Measurements from ENCODE around the gene FAM217B. TPM values are rescaled to one million over a fixed set of nuclear protein-coding genes. Genes with fewer than 3 reads are reported as not detected.

FAM217B gene, protein sequence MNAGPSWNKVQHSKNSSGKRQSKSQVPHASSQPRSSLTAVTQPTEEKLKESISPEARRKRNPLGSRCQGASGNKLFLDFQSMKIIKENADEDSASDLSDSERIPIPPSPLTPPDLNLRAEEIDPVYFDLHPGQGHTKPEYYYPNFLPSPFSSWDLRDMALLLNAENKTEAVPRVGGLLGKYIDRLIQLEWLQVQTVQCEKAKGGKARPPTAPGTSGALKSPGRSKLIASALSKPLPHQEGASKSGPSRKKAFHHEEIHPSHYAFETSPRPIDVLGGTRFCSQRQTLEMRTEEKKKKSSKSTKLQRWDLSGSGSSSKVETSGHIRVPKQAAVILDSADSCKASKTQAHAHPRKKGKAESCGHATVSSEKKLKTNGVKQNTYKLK
- total RNA-seq: 2.8 and 3.5 TPM in 2 replicates
- 6.3 and 8.1 TPM in 2 replicates for polyA plus RNA-seq
- polyA plus RNA-seq (2012): 4.1 and 4.3 TPM in 2 replicates
- 1.3 and 1.6 TPM in 2 replicates for polyA minus RNA-seq (ENCODE audit: low replicate concordance)

DNA sequence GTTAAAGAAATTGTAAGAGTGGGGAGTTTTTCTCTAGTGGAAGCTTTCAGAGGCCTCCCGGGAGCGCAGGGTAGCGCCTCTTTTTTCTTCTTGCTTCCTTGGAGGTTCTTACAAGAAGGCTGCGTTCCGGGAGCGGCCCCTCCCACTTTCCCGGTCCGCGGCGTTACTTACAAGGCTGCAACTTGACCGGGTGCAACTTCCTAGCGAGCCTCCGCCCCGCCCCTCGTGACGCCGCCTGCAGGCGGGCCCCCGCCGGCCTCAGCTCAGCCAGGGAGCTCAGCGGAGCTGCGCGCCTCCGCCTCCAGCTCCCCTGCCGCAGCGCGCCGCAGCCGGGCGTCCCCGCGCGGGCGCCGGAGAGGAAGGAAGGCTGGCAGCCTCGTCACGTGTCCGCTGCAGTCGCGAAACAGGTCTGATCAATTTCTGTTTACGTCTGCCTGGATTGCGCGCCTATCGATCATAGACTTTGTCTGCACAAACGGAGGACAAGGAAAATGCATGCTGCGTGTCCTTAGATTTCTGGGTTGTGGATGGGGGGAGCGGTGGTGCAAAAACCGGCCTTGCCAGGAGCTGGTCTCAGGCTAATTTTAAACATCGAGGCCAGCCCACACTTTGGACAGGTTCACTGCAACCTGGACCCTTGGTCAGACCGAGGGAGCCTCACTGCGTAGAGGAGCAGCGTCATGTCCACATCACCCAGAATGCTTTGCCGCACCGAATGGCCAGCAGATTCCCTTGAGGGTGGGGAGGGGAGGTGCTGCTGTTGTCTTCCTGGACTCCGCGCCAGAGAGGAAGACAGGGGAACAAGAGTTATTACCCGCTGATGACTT lies at the start of gene FAM217B, which contains the start of gene PPP1R3D:
Gene FAM217B (plus strand): TSS at position 261 of the 827 bp plus-strand sequence. CDS start 3,555 bp downstream, outside the sequence.
Gene PPP1R3D (minus strand): TSS at position 177 of the 827 bp plus-strand sequence. CDS start 374 bp downstream, outside the sequence.
- Histone ChIP-seq H3K36me3 (ENCODE audit: control insufficient read depth, insufficient read depth, low read length) (peaks cover 2% of the 10 kb centered on the region), H3K9me3 (ENCODE audit: control insufficient read depth, insufficient read depth, low read depth, low read length) (no peaks in the 10 kb centered on the region), H3K79me2 (ENCODE audit: control insufficient read depth, insufficient read depth, low read length) (peaks cover 5% of the 10 kb centered on the region), H3K27ac (ENCODE audit: insufficient read depth, low read length) (peak within 1 kb of the TSS; percentile 92), H3K27me3 (ENCODE audit: control insufficient read depth, insufficient read depth, low read length) (no peaks in the 10 kb centered on the region), H3K4me2 (ENCODE audit: extremely low read depth, insufficient read depth, low read length) (peak within 1 kb of the TSS; percentile 95), H3K4me1 (ENCODE audit: control insufficient read depth, extremely low read depth, insufficient read depth, low read length) (peaks cover 7% of the 10 kb centered on the region), H3K9ac (ENCODE audit: insufficient read depth, low read length) (peak within 1 kb of the TSS; percentile 75), H3K4me3 (replicated peaks in 1 of 4; ENCODE audit: control extremely low read depth in 1 of 4, insufficient read depth in 1 of 4, low read depth in 3 of 4, low read length in 4 of 4) (peak within 1 kb of the TSS; percentile 65 to 82 (median 70)), H2AFZ (ENCODE audit: low read length) (peak within 1 kb of the TSS; percentile 92), H4K20me1 (ENCODE audit: control insufficient read depth, extremely low read depth, insufficient read depth, low read length) (no peaks in the 10 kb centered on the region)
- peak; percentile 97 to 99 for DNase-seq (ENCODE audit: low read depth in 2 of 2)
- no peak for TF ChIP-seq EZH2 (IDR thresholded peaks at IDR 0.05; ENCODE audit: low read length, missing control alignments)
- TF ChIP-seq, protein P1, sequence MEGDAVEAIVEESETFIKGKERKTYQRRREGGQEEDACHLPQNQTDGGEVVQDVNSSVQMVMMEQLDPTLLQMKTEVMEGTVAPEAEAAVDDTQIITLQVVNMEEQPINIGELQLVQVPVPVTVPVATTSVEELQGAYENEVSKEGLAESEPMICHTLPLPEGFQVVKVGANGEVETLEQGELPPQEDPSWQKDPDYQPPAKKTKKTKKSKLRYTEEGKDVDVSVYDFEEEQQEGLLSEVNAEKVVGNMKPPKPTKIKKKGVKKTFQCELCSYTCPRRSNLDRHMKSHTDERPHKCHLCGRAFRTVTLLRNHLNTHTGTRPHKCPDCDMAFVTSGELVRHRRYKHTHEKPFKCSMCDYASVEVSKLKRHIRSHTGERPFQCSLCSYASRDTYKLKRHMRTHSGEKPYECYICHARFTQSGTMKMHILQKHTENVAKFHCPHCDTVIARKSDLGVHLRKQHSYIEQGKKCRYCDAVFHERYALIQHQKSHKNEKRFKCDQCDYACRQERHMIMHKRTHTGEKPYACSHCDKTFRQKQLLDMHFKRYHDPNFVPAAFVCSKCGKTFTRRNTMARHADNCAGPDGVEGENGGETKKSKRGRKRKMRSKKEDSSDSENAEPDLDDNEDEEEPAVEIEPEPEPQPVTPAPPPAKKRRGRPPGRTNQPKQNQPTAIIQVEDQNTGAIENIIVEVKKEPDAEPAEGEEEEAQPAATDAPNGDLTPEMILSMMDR (conservative IDR thresholded peaks at IDR 0.05 in 1 of 2, IDR thresholded peaks at IDR 0.05 in 1 of 2; ENCODE audit: low read depth in 1 of 2, low read length in 2 of 2): no peak

DNA sequence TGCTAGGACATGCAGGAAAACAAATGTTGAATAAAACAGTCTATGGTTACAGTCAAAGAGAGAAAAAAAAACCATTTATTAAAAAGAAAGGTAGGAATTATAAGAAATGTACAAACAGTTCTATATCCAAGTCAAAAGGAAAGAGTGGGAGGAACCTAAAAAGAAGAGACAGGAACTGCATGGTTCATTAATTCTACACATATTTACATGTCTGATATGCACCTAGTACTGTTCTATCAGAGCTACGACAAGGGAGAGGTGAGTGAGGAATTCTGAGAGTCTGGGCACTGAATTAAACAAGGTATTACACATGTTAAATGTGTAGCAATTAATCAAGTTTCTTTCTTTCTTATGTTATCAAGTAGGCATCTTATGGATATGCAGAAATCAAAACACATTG lies 48.6 kb upstream of the FAM217B start:
- Histone ChIP-seq H3K36me3 (ENCODE audit: control insufficient read depth, insufficient read depth, low read length) (no peaks in the 10 kb centered on the region), H4K20me1 (ENCODE audit: control insufficient read depth, extremely low read depth, insufficient read depth, low read length) (no peaks in the 10 kb centered on the region), H3K4me3 (replicated peaks in 1 of 4; ENCODE audit: control extremely low read depth in 1 of 4, insufficient read depth in 1 of 4, low read depth in 3 of 4, low read length in 4 of 4) (no peak overlapping the region), H3K4me2 (ENCODE audit: extremely low read depth, insufficient read depth, low read length) (no peak overlapping the region), H2AFZ (ENCODE audit: low read length) (no peak overlapping the region), H3K27ac (ENCODE audit: insufficient read depth, low read length) (no peak overlapping the region), H3K9me3 (ENCODE audit: control insufficient read depth, insufficient read depth, low read depth, low read length) (no peaks in the 10 kb centered on the region), H3K9ac (ENCODE audit: insufficient read depth, low read length) (no peak overlapping the region), H3K27me3 (ENCODE audit: control insufficient read depth, insufficient read depth, low read length) (no peaks in the 10 kb centered on the region), H3K79me2 (ENCODE audit: control insufficient read depth, insufficient read depth, low read length) (no peaks in the 10 kb centered on the region), H3K4me1 (ENCODE audit: control insufficient read depth, extremely low read depth, insufficient read depth, low read length) (no peaks in the 10 kb centered on the region)
- DNase-seq (ENCODE audit: low read depth in 2 of 2): no peak
- TF ChIP-seq, protein P1 (conservative IDR thresholded peaks at IDR 0.05 in 1 of 2, IDR thresholded peaks at IDR 0.05 in 1 of 2; ENCODE audit: low read depth in 1 of 2, low read length in 2 of 2): no peak
- no peak for TF ChIP-seq EZH2 (IDR thresholded peaks at IDR 0.05; ENCODE audit: low read length, missing control alignments)

DNA sequence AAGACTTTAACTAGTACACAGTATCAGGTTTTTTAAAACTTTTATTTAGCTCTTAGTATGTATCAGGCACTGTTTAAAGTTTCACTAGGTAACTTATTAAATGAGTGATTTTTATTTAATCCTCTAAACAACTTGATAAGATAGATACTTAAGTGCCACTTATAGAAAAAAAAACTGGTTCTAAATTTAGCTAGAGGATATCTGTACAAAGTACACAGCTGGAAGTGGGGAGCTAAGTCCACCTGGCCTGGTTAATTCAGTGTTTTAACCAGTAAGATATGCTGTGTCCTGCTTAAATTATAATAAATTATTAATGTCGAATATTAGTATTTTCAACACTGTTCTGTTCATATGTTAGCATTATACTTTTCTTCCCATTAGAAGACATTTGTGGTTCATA lies 44.3 kb upstream of the FAM217B start:
- TF ChIP-seq, protein P1 (conservative IDR thresholded peaks at IDR 0.05 in 1 of 2, IDR thresholded peaks at IDR 0.05 in 1 of 2; ENCODE audit: low read depth in 1 of 2, low read length in 2 of 2): no peak
- no peak for TF ChIP-seq EZH2 (IDR thresholded peaks at IDR 0.05; ENCODE audit: low read length, missing control alignments)
- no peaks in the 10 kb centered on the region for H3K27me3 ChIP-seq (ENCODE audit: control insufficient read depth, insufficient read depth, low read length)
- H3K9ac ChIP-seq (ENCODE audit: insufficient read depth, low read length): no peak overlapping the region

More for the DNA sequence above, 44.3 kb upstream of the FAM217B start:
- H3K9me3 ChIP-seq (ENCODE audit: control insufficient read depth, insufficient read depth, low read depth, low read length): no peaks in the 10 kb centered on the region
- H3K36me3 ChIP-seq (ENCODE audit: control insufficient read depth, insufficient read depth, low read length): no peaks in the 10 kb centered on the region
- H4K20me1 ChIP-seq (ENCODE audit: control insufficient read depth, extremely low read depth, insufficient read depth, low read length): no peaks in the 10 kb centered on the region
- no peaks in the 10 kb centered on the region for H3K79me2 ChIP-seq (ENCODE audit: control insufficient read depth, insufficient read depth, low read length)
- no peak overlapping the region for H3K27ac ChIP-seq (ENCODE audit: insufficient read depth, low read length)
- no peak overlapping the region for H3K4me3 ChIP-seq (replicated peaks in 1 of 4; ENCODE audit: control extremely low read depth in 1 of 4, insufficient read depth in 1 of 4, low read depth in 3 of 4, low read length in 4 of 4)
- no peak overlapping the region for H2AFZ ChIP-seq (ENCODE audit: low read length)
- no peak overlapping the region for H3K4me2 ChIP-seq (ENCODE audit: extremely low read depth, insufficient read depth, low read length)
- no peak for DNase-seq (ENCODE audit: low read depth in 2 of 2)
- no peaks in the 10 kb centered on the region for H3K4me1 ChIP-seq (ENCODE audit: control insufficient read depth, extremely low read depth, insufficient read depth, low read length)

Measured in fibroblast of lung (primary cell).